Subcutaneous preadipocyte (primary cell): ENCODE results near the gene VWA2. TPM values are rescaled to one million over a fixed set of nuclear protein-coding genes. Genes with fewer than 3 reads are reported as not detected.

Experiments
- total RNA-seq: library from RNA; depleted of rRNA; stranded (reverse); fragments of >200 nt; gene quantifications from 2 replicates; pipeline ENCODE4 v1.2.3, GENCODE V29; 2012

Gene VWA2
- total RNA-seq: under 0.01 and 0.20 TPM in 2 replicates

GRCh38 chr10:114239117-114239993 lies at the start of gene VWA2:
Gene VWA2, plus strand, starts transcription at chr10:114239254. Its CDS starts 9,460 bp downstream, at chr10:114248714.

Other genes starting within 250 kb of the VWA2 start
- not detected in 2 replicates for gene ADRB1, start 195.4 kb upstream of the VWA2 start, total RNA-seq
- gene CCDC186, start 65.1 kb upstream of the VWA2 start, total RNA-seq: 9.4 and 10.3 TPM in 2 replicates
- 2.6 and 3.3 TPM in 2 replicates for gene TDRD1, start 59.9 kb upstream of the VWA2 start, total RNA-seq
- gene AFAP1L2, start 165.2 kb downstream of the VWA2 start, total RNA-seq: under 0.01 and 0.20 TPM in 2 replicates